GM23338 (cell line): ENCODE measurements around the gene MALSU1. TPM values are rescaled to one million over a fixed set of nuclear protein-coding genes. Genes with fewer than 3 reads are reported as not detected.

Experiments used
- ATAC-seq: fragments of 200-7000 bp; cut with Tn5 transposase; 3 replicates; pipeline ENCODE4 v1.9.1; 2020
- DNase-seq: peaks from one replicate; pipeline ENCODE4 v3.0.0-alpha.2; 2015; ENCODE audit warnings: low spot score
- H2AFZ ChIP-seq: fragments of 200-600 bp; sonication (generic); 2 replicates; pipeline ENCODE4 v1.8.0; 2016; ENCODE audit warnings: antibody characterized with exemption, mild to moderate bottlenecking, moderate library complexity
- H3F3A ChIP-seq: fragments of 200-600 bp; sonication (generic); replicated peaks from 2 replicates; pipeline ENCODE4 v1.8.0; 2017; ENCODE audit warnings: antibody characterized with exemption, mixed run types, low read depth
- H3K27ac ChIP-seq: fragments of 200-600 bp; sonication (generic); 2 replicates; pipeline ENCODE4 v1.6.1; 2016; ENCODE audit warnings: low read depth
- H3K27me3 ChIP-seq: fragments of 200-600 bp; sonication (generic); 2 replicates; pipeline ENCODE4 v1.8.0; 2016; ENCODE audit warnings: mild to moderate bottlenecking, mixed run types, moderate library complexity; ENCODE audit not compliant: insufficient read depth
- H3K36me3 ChIP-seq: fragments of 200-600 bp; sonication (generic); 2 replicates; pipeline ENCODE4 v1.8.0; 2016; ENCODE audit warnings: mild to moderate bottlenecking; ENCODE audit not compliant: insufficient read depth
- H3K4me1 ChIP-seq: fragments of 200-600 bp; sonication (generic); 2 replicates; pipeline ENCODE4 v1.8.0; 2016; ENCODE audit warnings: mild to moderate bottlenecking, moderate library complexity; ENCODE audit not compliant: insufficient read depth
- H3K4me2 ChIP-seq: fragments of 200-600 bp; sonication (generic); 2 replicates; pipeline ENCODE4 v1.7.1; 2017; ENCODE audit warnings: mixed run types
- H3K4me3 ChIP-seq: fragments of 200-600 bp; sonication (generic); 2 replicates; pipeline ENCODE4 v1.6.1; 2016; ENCODE audit warnings: mixed run types
- H3K79me2 ChIP-seq: fragments of 200-600 bp; sonication (generic); replicated peaks from 2 replicates; pipeline ENCODE4 v1.8.0; 2017; ENCODE audit warnings: mild to moderate bottlenecking; ENCODE audit not compliant: insufficient read depth
- H3K9me2 ChIP-seq: fragments of 200-600 bp; sonication (generic); 2 replicates; pipeline ENCODE4 v1.8.0; 2017; ENCODE audit not compliant: insufficient read depth
- H4K20me1 ChIP-seq: fragments of 200-600 bp; sonication (generic); replicated peaks from 2 replicates; pipeline ENCODE4 v1.8.0; 2017; ENCODE audit warnings: mild to moderate bottlenecking; ENCODE audit not compliant: insufficient read depth
- H3K27ac Mint-ChIP-seq: 2 replicates; pipeline ENCODE4 v1.8.0; 2020; ENCODE audit warnings: inconsistent platforms, mild to moderate bottlenecking, moderate library complexity, mixed read lengths
- H3K27me3 Mint-ChIP-seq: 3 replicates; pipeline ENCODE4 v1.8.0; 2022; ENCODE audit warnings: low read depth, mild to moderate bottlenecking, moderate library complexity, mixed read lengths, inconsistent platforms; ENCODE audit not compliant: insufficient read depth, poor library complexity
- H3K36me3 Mint-ChIP-seq: 3 replicates; pipeline ENCODE4 v1.8.0; 2021; ENCODE audit warnings: low read depth, mild to moderate bottlenecking, inconsistent platforms, moderate library complexity, mixed read lengths
- H3K4me1 Mint-ChIP-seq: 3 replicates; pipeline ENCODE4 v1.8.0; 2020; ENCODE audit warnings: mild to moderate bottlenecking, inconsistent platforms, mixed read lengths
- H3K4me3 Mint-ChIP-seq: 3 replicates; pipeline ENCODE4 v1.8.0; 2021; ENCODE audit warnings: moderate library complexity, mild to moderate bottlenecking, inconsistent platforms, mixed read lengths
- H3K9me3 Mint-ChIP-seq: 3 replicates; pipeline ENCODE4 v1.8.0; 2020; ENCODE audit warnings: moderate library complexity, mild to moderate bottlenecking, inconsistent platforms, mixed read lengths
- CREB1 ChIP-seq: fragments of 250-450 bp; sonication (Bioruptor Pico); IDR thresholded peaks from 2 replicates; pipeline ENCODE4 v1.5.0; 2020; ENCODE audit warnings: low read depth, mild to moderate bottlenecking, moderate library complexity
- EZH2 ChIP-seq: fragments of 200-600 bp; sonication (generic); IDR thresholded peaks from one replicate; pipeline ENCODE4 v1.8.0; 2017; ENCODE audit warnings: antibody characterized with exemption, mild to moderate bottlenecking, low read depth; ENCODE audit not compliant: unreplicated experiment
- JUNB ChIP-seq: IDR thresholded peaks from one replicate; pipeline ENCODE4 v1.6.1; 2016; ENCODE audit warnings: antibody characterized with exemption; ENCODE audit not compliant: unreplicated experiment
- POLR2AphosphoS5 ChIP-seq: IDR thresholded peaks from 2 replicates; pipeline ENCODE4 v1.6.1; 2016; ENCODE audit warnings: antibody characterized with exemption, low read depth
- STAT1 ChIP-seq: IDR thresholded peaks from one replicate; pipeline ENCODE4 v1.6.1; 2016; ENCODE audit warnings: antibody characterized with exemption; ENCODE audit not compliant: unreplicated experiment
- ZNF114 ChIP-seq: fragments of 250-450 bp; sonication (Bioruptor Pico); IDR thresholded peaks from 2 replicates; pipeline ENCODE4 v1.5.0; 2020; ENCODE audit warnings: mild to moderate bottlenecking, moderate library complexity
- ZNF331 ChIP-seq: fragments of 250-450 bp; sonication (Bioruptor Pico); IDR thresholded peaks from 2 replicates; pipeline ENCODE4 v1.5.0; 2020; ENCODE audit warnings: low read depth, mild to moderate bottlenecking, moderate library complexity
- polyA plus RNA-seq: library from polyadenylated mRNA; unstranded; fragments of >200 nt; fragmentation: Nextera tagmentation; extraction: Ambion mirVana; gene quantifications from 2 replicates; pipeline ENCODE4 v1.2.1, GENCODE V29; 2016
- total RNA-seq: library from RNA; depleted of rRNA; stranded (reverse); fragments of >200 nt; shearing (Covaris generic); gene quantifications from 2 replicates; pipeline ENCODE4 v1.2.3, GENCODE V29; 2014
- TF ChIP-seq, protein P1 (sequence below), 2 experiments: fragments of 200-600 bp in 1 of 2; sonication (generic) in 1 of 2; conservative IDR thresholded peaks; 2 replicates each; pipeline versions ENCODE4 v1.5.1 to v1.6.1; 2016 to 2017; ENCODE audit warnings: antibody characterized with exemption in 2 of 2, low read depth in 2 of 2, mild to moderate bottlenecking in 2 of 2, moderate library complexity in 1 of 2
- TF ChIP-seq, protein P2 (sequence below): IDR thresholded peaks from 2 replicates; pipeline ENCODE4 v1.6.1; 2016; ENCODE audit warnings: antibody characterized with exemption

The MALSU1 gene
- total and polyA plus RNA-seq, 2 experiments from 2014 or later, result 96.8 to 209 TPM

DNA sequence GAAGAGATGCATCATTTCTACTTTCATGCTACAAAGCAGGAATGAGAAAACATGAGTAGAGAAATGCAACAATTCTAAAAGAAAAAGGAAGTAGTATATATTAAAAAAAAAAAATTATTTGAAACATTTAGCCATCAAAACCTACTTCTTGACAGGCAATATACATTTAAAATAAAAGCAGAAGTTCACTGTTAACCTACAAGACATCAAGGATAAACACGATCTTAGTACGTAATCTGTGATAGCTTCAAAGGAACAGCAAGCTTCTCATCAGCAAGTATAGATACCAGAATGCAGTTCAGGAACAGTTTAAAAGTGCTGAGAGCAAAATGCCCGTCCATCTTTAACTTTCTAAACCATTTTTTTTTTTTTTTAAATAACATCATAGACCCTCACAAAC is 36.9 kb downstream of the MALSU1 start (continued):
- TF ChIP-seq, protein P1, sequence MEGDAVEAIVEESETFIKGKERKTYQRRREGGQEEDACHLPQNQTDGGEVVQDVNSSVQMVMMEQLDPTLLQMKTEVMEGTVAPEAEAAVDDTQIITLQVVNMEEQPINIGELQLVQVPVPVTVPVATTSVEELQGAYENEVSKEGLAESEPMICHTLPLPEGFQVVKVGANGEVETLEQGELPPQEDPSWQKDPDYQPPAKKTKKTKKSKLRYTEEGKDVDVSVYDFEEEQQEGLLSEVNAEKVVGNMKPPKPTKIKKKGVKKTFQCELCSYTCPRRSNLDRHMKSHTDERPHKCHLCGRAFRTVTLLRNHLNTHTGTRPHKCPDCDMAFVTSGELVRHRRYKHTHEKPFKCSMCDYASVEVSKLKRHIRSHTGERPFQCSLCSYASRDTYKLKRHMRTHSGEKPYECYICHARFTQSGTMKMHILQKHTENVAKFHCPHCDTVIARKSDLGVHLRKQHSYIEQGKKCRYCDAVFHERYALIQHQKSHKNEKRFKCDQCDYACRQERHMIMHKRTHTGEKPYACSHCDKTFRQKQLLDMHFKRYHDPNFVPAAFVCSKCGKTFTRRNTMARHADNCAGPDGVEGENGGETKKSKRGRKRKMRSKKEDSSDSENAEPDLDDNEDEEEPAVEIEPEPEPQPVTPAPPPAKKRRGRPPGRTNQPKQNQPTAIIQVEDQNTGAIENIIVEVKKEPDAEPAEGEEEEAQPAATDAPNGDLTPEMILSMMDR (conservative IDR thresholded peaks at IDR 0.05; ENCODE audit: low read depth in 2 of 2), result no peak
- TF ChIP-seq ZNF114 (no peak), ZNF331 (no peak), POLR2AphosphoS5 (no peak), JUNB (no peak), EZH2 (no peak)

DNA sequence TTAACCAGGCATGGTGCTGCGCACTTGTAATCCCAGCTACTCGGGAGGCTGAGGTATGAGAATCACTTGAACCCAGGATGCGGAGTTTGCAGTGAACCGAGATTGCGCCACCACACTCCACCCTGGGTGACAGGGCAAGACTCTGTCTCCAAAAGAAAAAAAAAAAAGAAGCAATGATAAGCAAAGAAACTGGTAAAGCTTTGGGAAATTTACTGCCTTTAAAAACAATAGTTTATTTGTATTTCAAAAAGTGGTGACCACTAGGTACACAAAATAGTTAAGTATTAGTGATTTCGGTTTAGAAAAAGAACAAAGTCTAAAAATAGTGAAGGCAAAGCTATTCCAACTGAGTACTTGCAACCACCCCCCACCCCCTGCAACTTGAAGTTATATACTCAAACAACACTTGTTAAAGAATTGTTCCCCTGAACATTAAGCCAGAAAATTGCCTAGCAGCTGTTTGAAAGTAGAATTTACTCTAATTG is 37.7 kb downstream of the MALSU1 start:
- TF ChIP-seq STAT1 (no peak), JUNB (no peak), POLR2AphosphoS5 (no peak), ZNF114 (no peak), EZH2 (no peak), CREB1 (no peak)
- TF ChIP-seq, protein P2, sequence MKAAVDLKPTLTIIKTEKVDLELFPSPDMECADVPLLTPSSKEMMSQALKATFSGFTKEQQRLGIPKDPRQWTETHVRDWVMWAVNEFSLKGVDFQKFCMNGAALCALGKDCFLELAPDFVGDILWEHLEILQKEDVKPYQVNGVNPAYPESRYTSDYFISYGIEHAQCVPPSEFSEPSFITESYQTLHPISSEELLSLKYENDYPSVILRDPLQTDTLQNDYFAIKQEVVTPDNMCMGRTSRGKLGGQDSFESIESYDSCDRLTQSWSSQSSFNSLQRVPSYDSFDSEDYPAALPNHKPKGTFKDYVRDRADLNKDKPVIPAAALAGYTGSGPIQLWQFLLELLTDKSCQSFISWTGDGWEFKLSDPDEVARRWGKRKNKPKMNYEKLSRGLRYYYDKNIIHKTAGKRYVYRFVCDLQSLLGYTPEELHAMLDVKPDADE, result no peak
- TF ChIP-seq, protein P1 (conservative IDR thresholded peaks at IDR 0.05; ENCODE audit: low read depth in 2 of 2), result no peak
- DNase-seq (no peak), ATAC-seq (no peak)
- H4K20me1 ChIP-seq, result peaks cover 8% of the 10 kb centered on the region
- no peaks in the 10 kb centered on the region for H3K4me1 ChIP-seq
- Mint-ChIP-seq H3K27me3 (peaks cover 2% of the 10 kb centered on the region), H3K4me1 (no peaks in the 10 kb centered on the region), H3K27ac (no peak overlapping the region), H3K4me3 (no peak overlapping the region), H3K9me3 (no peaks in the 10 kb centered on the region; the same call in 2 of the 3 replicates), H3K36me3 (peaks cover 97% of the 10 kb centered on the region)
- peaks cover 5% of the 10 kb centered on the region; the same call in 1 of the 2 replicates for H3K79me2 ChIP-seq
- no peak overlapping the region for H3K27ac ChIP-seq
- peaks cover 11% of the 10 kb centered on the region; the same call in 1 of the 2 replicates for H3F3A ChIP-seq
- H2AFZ ChIP-seq, result no peak overlapping the region
- H3K27me3 ChIP-seq, result no peaks in the 10 kb centered on the region
- no peaks in the 10 kb centered on the region for H3K9me2 ChIP-seq
- no peak overlapping the region for H3K4me2 ChIP-seq
- H3K4me3 ChIP-seq, result no peak overlapping the region
- peaks cover 58% of the 10 kb centered on the region for H3K36me3 ChIP-seq
